OCI-LY7 (cell line): Measurements from ENCODE around the gene IRGM.

Source experiments
- CTCF ChIP-seq: fragments of 200-600 bp; sonication (generic); conservative IDR thresholded peaks from 2 replicates; pipeline ENCODE4 v1.5.1; 2014; ENCODE audit warnings: mild to moderate bottlenecking, antibody characterized with exemption, low read length, moderate library complexity, mixed read lengths
- EZH2phosphoT487 ChIP-seq: fragments of 200-600 bp; sonication (generic); IDR thresholded peaks from 2 replicates; pipeline ENCODE4 v1.6.1; 2018; ENCODE audit warnings: low read depth, borderline replicate concordance, mild to moderate bottlenecking, mixed run types, antibody characterized with exemption, low read length, moderate library complexity, mixed read lengths

DNA sequence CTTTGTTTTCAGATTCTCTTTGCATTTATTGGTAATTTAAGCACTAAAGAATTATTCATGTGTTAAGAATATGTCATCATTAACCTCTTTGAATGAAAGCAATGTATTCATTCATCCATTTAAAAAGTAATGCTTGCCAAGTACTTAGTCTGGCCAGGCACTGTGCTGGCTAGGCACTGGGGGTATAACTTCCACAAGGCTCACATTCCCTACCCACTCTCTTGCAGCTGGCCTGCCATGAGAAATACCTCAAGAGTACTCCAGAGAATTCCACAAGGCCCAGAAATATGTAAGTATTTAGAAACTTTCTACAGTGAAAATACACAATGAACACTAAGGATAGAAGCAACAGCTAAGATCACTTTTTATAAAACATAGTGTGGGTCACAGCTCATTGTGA, 33.0 kb downstream of the IRGM start:
- TF ChIP-seq EZH2phosphoT487, result no peak
- no peak for TF ChIP-seq CTCF
